ENCODE measurements around the gene CNOT11. TPM values are rescaled to one million over a fixed set of nuclear protein-coding genes. Genes with fewer than 3 reads are reported as not detected.

CNOT11 gene
- polyA plus RNA-seq, 1 experiment, result 63.0 TPM

DNA sequence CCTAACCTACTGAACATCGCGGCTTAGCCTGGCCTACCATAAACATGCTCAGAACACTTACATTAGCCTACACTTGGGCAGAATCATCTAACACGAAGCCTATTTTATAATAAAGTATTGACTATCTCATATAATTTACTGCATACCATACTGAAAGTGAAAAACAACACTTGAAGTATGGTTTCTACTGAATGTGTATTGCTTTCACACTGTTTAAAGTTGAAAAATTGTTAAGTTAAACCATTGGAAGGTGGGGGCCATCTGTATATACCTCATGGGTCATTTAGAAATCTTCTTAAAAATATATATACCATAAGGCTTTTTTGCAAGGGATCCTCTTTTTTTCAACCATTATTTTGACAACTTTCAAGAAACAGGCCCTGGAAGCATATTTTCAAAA lies 39.3 kb downstream of the CNOT11 start:
- Histone ChIP-seq H3K4me3 (ENCODE audit: low read depth, low read length) (no peak overlapping the region), H3K27me3 (ENCODE audit: control insufficient read depth, insufficient read depth, low read length) (no peaks in the 10 kb centered on the region), H3K36me3 (ENCODE audit: control insufficient read depth, insufficient read depth, low read length) (peaks cover 5% of the 10 kb centered on the region)
- TF ChIP-seq, protein P1, sequence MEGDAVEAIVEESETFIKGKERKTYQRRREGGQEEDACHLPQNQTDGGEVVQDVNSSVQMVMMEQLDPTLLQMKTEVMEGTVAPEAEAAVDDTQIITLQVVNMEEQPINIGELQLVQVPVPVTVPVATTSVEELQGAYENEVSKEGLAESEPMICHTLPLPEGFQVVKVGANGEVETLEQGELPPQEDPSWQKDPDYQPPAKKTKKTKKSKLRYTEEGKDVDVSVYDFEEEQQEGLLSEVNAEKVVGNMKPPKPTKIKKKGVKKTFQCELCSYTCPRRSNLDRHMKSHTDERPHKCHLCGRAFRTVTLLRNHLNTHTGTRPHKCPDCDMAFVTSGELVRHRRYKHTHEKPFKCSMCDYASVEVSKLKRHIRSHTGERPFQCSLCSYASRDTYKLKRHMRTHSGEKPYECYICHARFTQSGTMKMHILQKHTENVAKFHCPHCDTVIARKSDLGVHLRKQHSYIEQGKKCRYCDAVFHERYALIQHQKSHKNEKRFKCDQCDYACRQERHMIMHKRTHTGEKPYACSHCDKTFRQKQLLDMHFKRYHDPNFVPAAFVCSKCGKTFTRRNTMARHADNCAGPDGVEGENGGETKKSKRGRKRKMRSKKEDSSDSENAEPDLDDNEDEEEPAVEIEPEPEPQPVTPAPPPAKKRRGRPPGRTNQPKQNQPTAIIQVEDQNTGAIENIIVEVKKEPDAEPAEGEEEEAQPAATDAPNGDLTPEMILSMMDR (IDR thresholded peaks at IDR 0.05; ENCODE audit: insufficient read depth, low read depth, low read length), result no peak
- no peak for DNase-seq (ENCODE audit: low read depth)
- POLR2A ChIA-PET, result no interaction called here
- CTCF ChIA-PET, result no interaction called here

DNA sequence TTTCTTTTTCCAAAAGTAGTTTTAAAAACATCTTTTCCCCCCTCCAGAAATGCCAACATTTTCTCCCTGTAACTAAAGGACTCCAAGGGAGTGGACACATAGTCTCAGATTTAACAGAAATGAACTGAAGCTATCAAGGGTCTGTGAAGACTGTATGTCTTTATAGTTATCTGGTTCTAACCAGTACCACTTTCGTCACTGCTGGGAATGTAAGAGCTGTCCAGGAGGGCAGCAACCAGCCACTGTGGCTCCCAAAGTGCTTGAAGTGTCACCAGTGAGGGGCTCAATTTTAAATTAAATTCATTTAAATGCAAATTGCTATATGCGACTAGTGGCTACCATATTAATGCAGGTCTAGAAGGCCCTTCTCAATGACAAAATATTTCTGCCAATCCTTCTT lies 40.9 kb downstream of the CNOT11 start:
- ChIA-PET POLR2A (no interaction called here), CTCF (interaction anchor here (0.9 kb wide), 1 partner anchor 9 kb away, joined by 3 read pairs; no protein-coding TSS in a partner anchor)
- Histone ChIP-seq H3K27me3 (ENCODE audit: control insufficient read depth, insufficient read depth, low read length) (no peaks in the 10 kb centered on the region), H3K4me3 (ENCODE audit: low read depth, low read length) (no peak overlapping the region), H3K36me3 (ENCODE audit: control insufficient read depth, insufficient read depth, low read length) (peaks cover 2% of the 10 kb centered on the region; the same call in 1 of the 2 replicates)
- no peak for DNase-seq (ENCODE audit: low read depth)
- TF ChIP-seq, protein P1 (IDR thresholded peaks at IDR 0.05; ENCODE audit: insufficient read depth, low read depth, low read length), result no peak

DNA sequence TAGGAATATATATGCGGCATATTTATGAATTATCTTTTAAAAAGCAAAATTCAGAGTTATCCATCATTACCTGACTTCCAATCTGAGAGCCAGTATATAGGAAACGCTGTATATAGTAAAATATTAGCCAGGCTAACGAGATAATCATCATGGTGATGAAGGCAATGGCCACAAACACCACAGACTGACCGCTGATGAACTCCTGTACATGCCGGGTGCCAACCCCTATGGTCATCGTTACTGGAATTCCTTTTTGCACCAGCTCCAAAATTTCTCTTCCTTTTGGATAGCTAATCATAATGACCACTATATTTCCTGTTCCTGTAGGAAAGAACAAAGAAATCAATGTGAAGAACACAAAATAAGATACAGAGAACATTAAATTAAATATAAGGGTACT lies 42.2 kb downstream of the CNOT11 start:
- no peaks in the 10 kb centered on the region for H3K27me3 ChIP-seq (ENCODE audit: control insufficient read depth, insufficient read depth, low read length)
- CTCF ChIA-PET, result no interaction called here
- no peak overlapping the region for H3K4me3 ChIP-seq (ENCODE audit: low read depth, low read length)
- H3K36me3 ChIP-seq (ENCODE audit: control insufficient read depth, insufficient read depth, low read length), result peaks cover 2% of the 10 kb centered on the region; the same call in 1 of the 2 replicates
- TF ChIP-seq, protein P1 (IDR thresholded peaks at IDR 0.05; ENCODE audit: insufficient read depth, low read depth, low read length), result no peak
- no peak for DNase-seq (ENCODE audit: low read depth)
- POLR2A ChIA-PET, result no interaction called here

DNA sequence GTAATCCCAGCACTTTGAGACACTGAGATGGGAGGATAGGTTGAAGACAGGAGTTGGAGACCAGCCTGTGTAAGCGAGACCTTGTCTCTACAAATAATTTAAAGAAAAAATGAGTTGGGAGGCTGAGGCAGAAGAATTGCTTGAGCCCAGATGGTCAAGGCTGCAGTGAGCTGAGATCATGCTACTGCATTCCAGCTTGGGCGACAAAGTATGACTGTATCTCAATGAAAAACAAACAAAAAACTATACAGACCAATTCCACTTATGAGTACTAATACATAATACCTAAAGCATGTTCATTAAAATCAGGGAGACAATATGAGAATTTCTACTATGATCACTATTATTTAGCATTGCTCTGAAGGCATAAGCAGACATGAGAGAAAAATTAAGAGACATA lies 43.2 kb downstream of the CNOT11 start:
- CTCF ChIA-PET, result interaction anchor here (0.6 kb wide), 1 partner anchor 787 kb away, joined by 5 read pairs; no protein-coding TSS in a partner anchor
- DNase-seq (ENCODE audit: low read depth), result peak; percentile 40
- no peak overlapping the region for H3K4me3 ChIP-seq (ENCODE audit: low read depth, low read length)
- POLR2A ChIA-PET, result interaction anchor here (0.7 kb wide), 1 partner anchor 10 kb away, joined by 4 read pairs; no protein-coding TSS in a partner anchor
- H3K36me3 ChIP-seq (ENCODE audit: control insufficient read depth, insufficient read depth, low read length), result peaks cover 2% of the 10 kb centered on the region
- H3K27me3 ChIP-seq (ENCODE audit: control insufficient read depth, insufficient read depth, low read length), result no peaks in the 10 kb centered on the region
- TF ChIP-seq, protein P1 (IDR thresholded peaks at IDR 0.05; ENCODE audit: insufficient read depth, low read depth, low read length), result no peak

DNA sequence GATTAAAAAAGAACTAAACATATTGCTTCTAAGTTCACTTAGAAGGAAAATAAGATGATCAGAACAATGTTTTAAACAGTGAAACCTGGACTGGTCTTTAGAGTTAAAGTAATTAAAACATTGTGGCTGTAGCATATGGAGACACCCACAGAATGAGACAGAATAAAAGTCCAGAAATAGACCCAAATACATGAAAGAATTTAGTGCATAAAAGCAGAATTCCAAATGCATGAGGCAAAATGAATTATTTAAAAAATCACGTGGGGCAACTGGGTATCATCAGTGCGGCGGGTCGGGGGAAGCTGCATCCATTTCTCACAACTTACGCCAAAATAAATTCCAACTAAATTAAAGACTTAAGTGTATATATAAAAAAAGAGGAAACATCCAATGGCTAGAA lies 43.7 kb downstream of the CNOT11 start:
- POLR2A ChIA-PET, result interaction anchor here (0.5 kb wide), 1 partner anchor 13 kb away, joined by 4 read pairs; no protein-coding TSS in a partner anchor
- peak; percentile 41 for DNase-seq (ENCODE audit: low read depth)
- Histone ChIP-seq H3K4me3 (ENCODE audit: low read depth, low read length) (no peak overlapping the region), H3K36me3 (ENCODE audit: control insufficient read depth, insufficient read depth, low read length) (peaks cover 2% of the 10 kb centered on the region), H3K27me3 (ENCODE audit: control insufficient read depth, insufficient read depth, low read length) (no peaks in the 10 kb centered on the region)
- CTCF ChIA-PET, result interaction anchor here (0.6 kb wide), 1 partner anchor 786 kb away, joined by 5 read pairs; no protein-coding TSS in a partner anchor
- TF ChIP-seq, protein P1 (IDR thresholded peaks at IDR 0.05; ENCODE audit: insufficient read depth, low read depth, low read length), result no peak

Measured in BJ (cell line).